ENCODE data around the gene ROBO4.

DNA sequence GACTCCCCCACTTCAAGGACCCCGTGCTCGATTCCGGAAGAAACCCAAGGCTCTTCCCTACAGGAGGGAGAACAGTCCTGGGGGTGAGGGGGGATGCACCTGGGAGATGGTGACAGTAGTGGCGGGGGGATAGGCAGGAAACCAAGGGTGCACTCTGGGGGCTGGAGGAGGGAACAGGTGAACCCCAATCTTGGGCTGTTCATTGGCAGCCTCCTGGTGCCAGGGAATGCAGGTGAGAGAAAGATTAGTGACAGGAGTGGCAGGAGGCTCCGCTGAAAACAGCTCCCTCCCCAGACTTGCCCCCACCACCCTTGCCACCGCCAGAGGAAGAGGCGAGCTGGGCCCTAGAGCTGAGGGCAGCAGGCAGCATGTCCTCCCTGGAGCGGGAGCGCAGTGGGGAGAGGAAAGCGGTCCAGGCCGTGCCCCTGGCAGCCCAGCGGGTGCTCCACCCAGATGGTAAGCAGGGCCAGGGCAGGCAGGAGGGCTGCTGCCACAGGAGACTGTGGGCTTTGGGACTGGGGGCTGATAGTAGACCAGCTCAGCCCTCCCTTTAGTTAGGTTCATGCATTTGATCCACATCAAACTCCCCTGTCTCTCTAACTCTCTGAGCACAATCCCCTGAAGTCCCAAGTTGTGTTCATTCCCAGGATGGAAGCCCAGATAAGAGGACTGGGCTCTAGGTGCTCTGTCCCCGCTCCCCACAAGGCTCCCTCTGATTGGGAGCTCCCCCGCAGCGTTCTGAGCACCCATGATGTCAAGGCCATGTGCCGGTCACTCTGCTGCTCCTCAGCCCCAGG is 18.0 kb downstream of the ROBO4 start:
- TF ChIP-seq CTCF (IDR thresholded peaks at IDR 0.05) (no peak), POLR2A (IDR thresholded peaks at IDR 0.05) (no peak)

Data from upper lobe of left lung (tissue), 4 donors.